NT2/D1 (cell line): ENCODE measurements around the gene BIRC3.

Source experiments
- DNase-seq: peaks from one replicate; pipeline ENCODE4 v3.0.0-alpha.2; 2011; ENCODE audit warnings: low read depth, low spot score
- H3K27me3 ChIP-seq: 2 replicates; pipeline ENCODE4 v1.6.0; 2011; ENCODE audit warnings: mild to moderate bottlenecking; ENCODE audit not compliant: insufficient read length, insufficient read depth
- H3K36me3 ChIP-seq: 2 replicates; pipeline ENCODE4 v1.6.1; 2011; ENCODE audit warnings: mild to moderate bottlenecking, low read length, mixed read lengths; ENCODE audit not compliant: insufficient read depth, insufficient read length
- H3K4me1 ChIP-seq: 2 replicates; pipeline ENCODE4 v1.5.1; 2011; ENCODE audit not compliant: insufficient read depth, insufficient read length
- H3K4me3 ChIP-seq: 2 replicates; pipeline ENCODE4 v1.5.1; 2011; ENCODE audit warnings: low read depth; ENCODE audit not compliant: insufficient read length
- H3K9ac ChIP-seq: 2 replicates; pipeline ENCODE4 v1.6.0; 2011; ENCODE audit warnings: low read depth; ENCODE audit not compliant: insufficient read length
- H3K9me3 ChIP-seq: 2 replicates; pipeline ENCODE4 v1.5.1; 2011; ENCODE audit warnings: mild to moderate bottlenecking, low read length; ENCODE audit not compliant: insufficient read depth
- SUZ12 ChIP-seq: IDR thresholded peaks from 2 replicates; pipeline ENCODE4 v1.6.1; 2011; ENCODE audit not compliant: insufficient read length, insufficient read depth; ENCODE audit errors: extremely low read depth
- YY1 ChIP-seq: IDR thresholded peaks from 2 replicates; pipeline ENCODE4 v1.6.1; 2011; ENCODE audit not compliant: insufficient read length, insufficient read depth
- ZNF274 ChIP-seq: IDR thresholded peaks from 2 replicates; pipeline ENCODE4 v1.6.1; 2011; ENCODE audit warnings: mild to moderate bottlenecking, low read depth, low read length

Gene BIRC3

GRCh38 chr11:102317099-102317767 is at the start of gene BIRC3:
Gene BIRC3 (plus strand): TSS chr11:102317484. CDS start chr11:102324510, 7,026 bp downstream.
- Histone ChIP-seq H3K9ac (no peak within 1 kb of the TSS), H3K27me3 (no peaks in the 10 kb centered on the region), H3K4me1 (no peaks in the 10 kb centered on the region), H3K9me3 (no peaks in the 10 kb centered on the region), H3K4me3 (no peak within 1 kb of the TSS), H3K36me3 (no peaks in the 10 kb centered on the region)
- DNase-seq: peak; percentile 15
- no peak for TF ChIP-seq SUZ12
- TF ChIP-seq YY1: no peak

- Histone ChIP-seq H3K9ac (no peak overlapping the region), H3K4me1 (no peaks in the 10 kb centered on the region), H3K36me3 (no peaks in the 10 kb centered on the region), H3K4me3 (no peak overlapping the region), H3K9me3 (no peaks in the 10 kb centered on the region), H3K27me3 (peaks cover 7% of the 10 kb centered on the region)
- DNase-seq: no peak
- TF ChIP-seq ZNF274 (no peak), YY1 (no peak), SUZ12 (no peak)
Measured at GRCh38 chr11:102267609-102268008, 49.7 kb upstream of the BIRC3 start.

- H3K4me3 ChIP-seq: peak overlapping the region; percentile 49
- H3K27me3 ChIP-seq: peaks cover 7% of the 10 kb centered on the region
- H3K9ac ChIP-seq: no peak overlapping the region
- no peaks in the 10 kb centered on the region for H3K36me3 ChIP-seq
- no peaks in the 10 kb centered on the region for H3K4me1 ChIP-seq
- TF ChIP-seq ZNF274 (no peak), YY1 (no peak), SUZ12 (no peak)
- no peaks in the 10 kb centered on the region for H3K9me3 ChIP-seq
- DNase-seq: peak; percentile 81
Measured at GRCh38 chr11:102268083-102268984, 49.0 kb upstream of the BIRC3 start.

GRCh38 chr11:102268985-102269470 is 48.3 kb upstream of the BIRC3 start:
- Histone ChIP-seq H3K9ac (peak overlapping the region; percentile 8), H3K4me3 (no peak overlapping the region)
- no peak for TF ChIP-seq YY1
- no peak for TF ChIP-seq SUZ12
- no peak for TF ChIP-seq ZNF274

GRCh38 chr11:102269927-102270326 is 47.4 kb upstream of the BIRC3 start:
- Histone ChIP-seq H3K4me3 (no peak overlapping the region), H3K9ac (no peak overlapping the region), H3K4me1 (no peaks in the 10 kb centered on the region), H3K9me3 (no peaks in the 10 kb centered on the region), H3K36me3 (no peaks in the 10 kb centered on the region), H3K27me3 (peaks cover 7% of the 10 kb centered on the region)
- TF ChIP-seq ZNF274 (no peak), SUZ12 (no peak), YY1 (no peak)
- no peak for DNase-seq

More at GRCh38 chr11:102268985-102269470, 48.3 kb upstream of the BIRC3 start:
- H3K36me3 ChIP-seq: no peaks in the 10 kb centered on the region
- no peak for DNase-seq
- H3K9me3 ChIP-seq: no peaks in the 10 kb centered on the region
- H3K27me3 ChIP-seq: peaks cover 7% of the 10 kb centered on the region
- H3K4me1 ChIP-seq: no peaks in the 10 kb centered on the region

GRCh38 chr11:102272047-102272824 is 45.0 kb upstream of the BIRC3 start:
- H3K9me3 ChIP-seq: no peaks in the 10 kb centered on the region
- peaks cover 7% of the 10 kb centered on the region for H3K27me3 ChIP-seq
- TF ChIP-seq YY1 (no peak), SUZ12 (no peak), ZNF274 (no peak)
- H3K9ac ChIP-seq: no peak overlapping the region
- H3K36me3 ChIP-seq: no peaks in the 10 kb centered on the region
- no peak for DNase-seq
- H3K4me3 ChIP-seq: no peak overlapping the region
- H3K4me1 ChIP-seq: no peaks in the 10 kb centered on the region

GRCh38 chr11:102274628-102275027 is 42.7 kb upstream of the BIRC3 start:
- no peak for DNase-seq
- Histone ChIP-seq H3K4me3 (no peak overlapping the region), H3K9ac (no peak overlapping the region), H3K4me1 (no peaks in the 10 kb centered on the region), H3K27me3 (no peaks in the 10 kb centered on the region), H3K36me3 (no peaks in the 10 kb centered on the region), H3K9me3 (no peaks in the 10 kb centered on the region)
- TF ChIP-seq SUZ12: no peak
- no peak for TF ChIP-seq YY1
- no peak for TF ChIP-seq ZNF274
